Ishikawa (cell line): ENCODE data around the gene ZBTB2.

ENCODE experiments used
- CEBPB ChIP-seq: IDR thresholded peaks from 2 replicates; pipeline ENCODE4 v1.6.1; 2012
- CREB1 ChIP-seq: IDR thresholded peaks from 2 replicates; pipeline ENCODE4 v1.6.1; 2012; ENCODE audit warnings: low read depth
- EGR1 ChIP-seq: IDR thresholded peaks from 2 replicates; pipeline ENCODE4 v1.6.1; 2012
- EP300 ChIP-seq: IDR thresholded peaks from 2 replicates; pipeline ENCODE4 v1.6.1; 2012; ENCODE audit warnings: borderline replicate concordance
- FOXM1 ChIP-seq: IDR thresholded peaks from 2 replicates; pipeline ENCODE4 v1.6.1; 2012; ENCODE audit warnings: low read depth, borderline replicate concordance
- RAD21 ChIP-seq: IDR thresholded peaks from 2 replicates; pipeline ENCODE4 v1.6.1; 2012; ENCODE audit warnings: low read depth
- TAF1 ChIP-seq: IDR thresholded peaks from 2 replicates; pipeline ENCODE4 v1.6.1; 2012; ENCODE audit warnings: low read depth, mild to moderate bottlenecking
- YY1 ChIP-seq: IDR thresholded peaks from 2 replicates; pipeline ENCODE4 v1.6.1; 2012; ENCODE audit warnings: low read depth
- ZBTB7A ChIP-seq: IDR thresholded peaks from 2 replicates; pipeline ENCODE4 v1.6.1; 2012; ENCODE audit warnings: low read depth
- TF ChIP-seq, protein P1 (sequence below): IDR thresholded peaks from 2 replicates; pipeline ENCODE4 v1.6.1; 2012

DNA sequence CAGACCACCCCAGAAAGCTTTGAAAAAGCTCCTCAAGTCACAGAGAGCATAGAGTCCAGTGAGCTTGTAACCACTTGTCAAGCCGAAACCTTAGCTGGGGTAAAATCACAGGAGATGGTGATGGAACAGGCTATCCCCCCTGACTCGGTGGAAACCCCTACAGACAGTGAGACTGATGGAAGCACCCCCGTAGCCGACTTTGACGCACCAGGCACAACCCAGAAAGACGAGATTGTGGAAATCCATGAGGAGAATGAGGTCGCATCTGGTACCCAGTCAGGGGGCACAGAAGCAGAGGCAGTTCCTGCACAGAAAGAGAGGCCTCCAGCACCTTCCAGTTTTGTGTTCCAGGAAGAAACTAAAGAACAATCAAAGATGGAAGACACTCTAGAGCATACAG lies 39.6 kb downstream of the ZBTB2 start:
- no peak for TF ChIP-seq TAF1
- no peak for TF ChIP-seq YY1
- no peak for TF ChIP-seq RAD21
- TF ChIP-seq CREB1 = no peak
- no peak for TF ChIP-seq CEBPB
- TF ChIP-seq, protein P1, sequence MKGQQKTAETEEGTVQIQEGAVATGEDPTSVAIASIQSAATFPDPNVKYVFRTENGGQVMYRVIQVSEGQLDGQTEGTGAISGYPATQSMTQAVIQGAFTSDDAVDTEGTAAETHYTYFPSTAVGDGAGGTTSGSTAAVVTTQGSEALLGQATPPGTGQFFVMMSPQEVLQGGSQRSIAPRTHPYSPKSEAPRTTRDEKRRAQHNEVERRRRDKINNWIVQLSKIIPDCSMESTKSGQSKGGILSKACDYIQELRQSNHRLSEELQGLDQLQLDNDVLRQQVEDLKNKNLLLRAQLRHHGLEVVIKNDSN = no peak
- no peak for TF ChIP-seq EGR1
- no peak for TF ChIP-seq FOXM1
- TF ChIP-seq ZBTB7A = no peak
- no peak for TF ChIP-seq EP300
